ENCODE measurements around the gene ATP8B1.
A peak's percentile ranks its signal among the peaks of the same experiment; 100 is the strongest.
"Not testable (repeated sequence)": the region's sequence is repeated elsewhere in the genome, so short reads cannot be mapped to it uniquely, and the experiment has no call there.

Gene ATP8B1

GRCh38 chr18:57651914-57652313 lies 151.2 kb downstream of the ATP8B1 start:
- DNase-seq: no peak

- DNase-seq: no peak
Observed at GRCh38 chr18:57649556-57650500, 153.3 kb downstream of the ATP8B1 start.

- no peak for DNase-seq
Observed at GRCh38 chr18:57648414-57648813, 154.7 kb downstream of the ATP8B1 start.

GRCh38 chr18:57644540-57644939 lies 158.6 kb downstream of the ATP8B1 start:
- DNase-seq: no peak

- not testable (repeated sequence) for DNase-seq
Observed at GRCh38 chr18:57643726-57644125, 159.4 kb downstream of the ATP8B1 start.

GRCh38 chr18:57642462-57642861 lies 160.7 kb downstream of the ATP8B1 start:
- DNase-seq: not testable (repeated sequence)

- no peak for DNase-seq
Observed at GRCh38 chr18:57640749-57641148, 162.4 kb downstream of the ATP8B1 start.

GRCh38 chr18:57640236-57640635 lies 162.9 kb downstream of the ATP8B1 start:
- no peak for DNase-seq

GRCh38 chr18:57635003-57635822 lies 167.9 kb downstream of the ATP8B1 start:
- no peak for DNase-seq

- no peak for DNase-seq
Observed at GRCh38 chr18:57631697-57632096, 171.4 kb downstream of the ATP8B1 start.

- no peak for DNase-seq
Observed at GRCh38 chr18:57630754-57631595, 172.1 kb downstream of the ATP8B1 start.

- peak; percentile 95 for DNase-seq
Observed at GRCh38 chr18:57630002-57630753, 172.9 kb downstream of the ATP8B1 start.

GRCh38 chr18:57629422-57629821 lies 173.7 kb downstream of the ATP8B1 start:
- no peak for DNase-seq

GRCh38 chr18:57627488-57627887 lies 175.6 kb downstream of the ATP8B1 start:
- DNase-seq: no peak

GRCh38 chr18:57624988-57625387 lies 178.1 kb downstream of the ATP8B1 start:
- no peak for DNase-seq

- DNase-seq: no peak
Observed at GRCh38 chr18:57621246-57621604, 181.9 kb downstream of the ATP8B1 start.

GRCh38 chr18:57619876-57620275 lies 183.2 kb downstream of the ATP8B1 start:
- no peak for DNase-seq

GRCh38 chr18:57618910-57619309 lies 184.2 kb downstream of the ATP8B1 start:
- no peak for DNase-seq

GRCh38 chr18:57603871-57604270 lies 199.2 kb downstream of the ATP8B1 start:
- no peak for DNase-seq

Measured in CD4-positive, alpha-beta T cell treated with Interleukin-21 for 1 hour (primary cell).